C4-2B (cell line): Measurements from ENCODE around the gene CTNNA1.

Source experiments
- ZFX ChIP-seq: fragments of 450-650 bp; IDR thresholded peaks from 2 replicates; pipeline ENCODE4 v1.6.1; 2017
- TF ChIP-seq, protein P1 (sequence below): fragments of 450-650 bp; conservative IDR thresholded peaks from 2 replicates; pipeline ENCODE4 v1.5.1; 2017; ENCODE audit warnings: mild to moderate bottlenecking

GRCh38 chr5:138725153-138725817, 27.9 kb upstream of the CTNNA1 start:
- TF ChIP-seq, protein P1, sequence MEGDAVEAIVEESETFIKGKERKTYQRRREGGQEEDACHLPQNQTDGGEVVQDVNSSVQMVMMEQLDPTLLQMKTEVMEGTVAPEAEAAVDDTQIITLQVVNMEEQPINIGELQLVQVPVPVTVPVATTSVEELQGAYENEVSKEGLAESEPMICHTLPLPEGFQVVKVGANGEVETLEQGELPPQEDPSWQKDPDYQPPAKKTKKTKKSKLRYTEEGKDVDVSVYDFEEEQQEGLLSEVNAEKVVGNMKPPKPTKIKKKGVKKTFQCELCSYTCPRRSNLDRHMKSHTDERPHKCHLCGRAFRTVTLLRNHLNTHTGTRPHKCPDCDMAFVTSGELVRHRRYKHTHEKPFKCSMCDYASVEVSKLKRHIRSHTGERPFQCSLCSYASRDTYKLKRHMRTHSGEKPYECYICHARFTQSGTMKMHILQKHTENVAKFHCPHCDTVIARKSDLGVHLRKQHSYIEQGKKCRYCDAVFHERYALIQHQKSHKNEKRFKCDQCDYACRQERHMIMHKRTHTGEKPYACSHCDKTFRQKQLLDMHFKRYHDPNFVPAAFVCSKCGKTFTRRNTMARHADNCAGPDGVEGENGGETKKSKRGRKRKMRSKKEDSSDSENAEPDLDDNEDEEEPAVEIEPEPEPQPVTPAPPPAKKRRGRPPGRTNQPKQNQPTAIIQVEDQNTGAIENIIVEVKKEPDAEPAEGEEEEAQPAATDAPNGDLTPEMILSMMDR = peak; percentile 90
- no peak for TF ChIP-seq ZFX
